HG02970 (cell line): ENCODE results near the gene EVPLL.
"Not testable (repeated sequence)": the region's sequence is repeated elsewhere in the genome, so short reads cannot be mapped to it uniquely, and the experiment has no call there.

ENCODE experiments used
- ATAC-seq: cut with Tn5 transposase; IDR thresholded peaks from one replicate; pipeline ENCODE4 v1.9.1; 2021; ENCODE audit warnings: mild to moderate bottlenecking, moderate library complexity, moderate number of reproducible peaks; ENCODE audit not compliant: unreplicated experiment, low FRiP score

The EVPLL gene

DNA sequence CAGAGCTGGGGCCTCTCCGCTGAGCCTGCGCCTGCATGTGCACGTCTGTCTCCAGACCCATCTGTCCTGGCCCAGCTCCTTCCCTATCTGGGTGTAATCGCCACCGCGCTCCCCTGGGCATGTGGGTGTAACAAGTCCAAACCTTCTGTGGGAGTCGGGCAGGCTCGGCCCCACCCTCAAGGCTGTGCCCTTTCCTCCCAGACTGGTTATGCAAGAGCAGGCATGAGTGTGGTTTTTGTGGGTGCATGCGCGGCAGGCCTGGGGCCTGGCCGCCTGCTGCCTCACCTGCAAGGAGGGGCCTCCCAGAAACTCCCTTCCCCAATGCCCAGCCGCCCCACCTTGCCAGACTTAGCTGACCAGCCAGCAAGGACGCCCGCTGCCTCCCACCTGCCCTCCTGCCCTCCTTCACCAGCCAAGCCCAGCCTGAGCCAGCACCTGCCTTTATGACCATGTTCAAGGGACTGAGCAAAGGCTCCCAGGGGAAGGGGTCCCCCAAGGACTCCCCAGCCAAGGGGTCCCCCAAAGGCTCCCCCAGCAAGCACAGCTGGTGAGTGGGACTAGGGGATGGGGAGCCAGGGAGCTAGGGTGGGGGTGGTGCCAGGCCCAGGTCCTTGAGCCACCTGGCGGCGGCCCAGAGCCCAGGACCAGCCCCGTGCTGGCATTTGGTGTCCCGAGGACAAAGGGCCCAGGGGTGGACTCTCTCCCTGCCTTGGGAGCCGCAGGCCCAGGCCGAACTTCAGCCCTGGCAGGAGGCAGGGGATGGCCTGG is at the start of gene EVPLL:
Gene EVPLL, plus strand, starts transcription at position 342 of the 768 bp plus-strand sequence. CDS start 3,160 bp downstream, outside the sequence.
- ATAC-seq = no peak

DNA sequence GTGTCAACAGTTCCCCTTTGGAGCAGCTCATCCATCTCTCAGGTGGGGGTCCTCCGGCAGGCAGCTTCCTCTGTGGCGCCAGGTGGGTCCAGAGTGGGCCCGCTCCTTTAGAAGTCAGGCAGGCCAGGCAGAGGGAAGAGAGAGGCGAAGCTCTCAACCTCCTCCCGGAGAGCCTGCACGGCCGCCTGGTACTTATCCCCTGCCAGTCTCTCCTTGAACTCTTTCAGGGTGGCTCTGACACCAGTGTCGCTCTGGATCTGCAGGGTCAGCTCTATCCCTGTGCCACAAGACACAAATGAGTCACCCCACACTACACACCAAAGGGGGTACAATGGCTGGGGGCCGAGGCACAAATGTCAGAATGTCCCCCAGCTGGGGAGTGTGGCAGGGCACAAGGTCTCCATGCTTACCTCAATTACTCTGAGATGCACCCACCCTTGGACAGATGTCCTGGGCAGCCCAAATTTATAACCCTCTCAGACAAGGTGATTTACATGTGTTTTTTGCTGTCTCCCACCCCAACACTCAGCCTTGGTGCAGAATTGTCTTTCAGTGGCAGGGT is 48.9 kb upstream of the EVPLL start:
- no peak for ATAC-seq

DNA sequence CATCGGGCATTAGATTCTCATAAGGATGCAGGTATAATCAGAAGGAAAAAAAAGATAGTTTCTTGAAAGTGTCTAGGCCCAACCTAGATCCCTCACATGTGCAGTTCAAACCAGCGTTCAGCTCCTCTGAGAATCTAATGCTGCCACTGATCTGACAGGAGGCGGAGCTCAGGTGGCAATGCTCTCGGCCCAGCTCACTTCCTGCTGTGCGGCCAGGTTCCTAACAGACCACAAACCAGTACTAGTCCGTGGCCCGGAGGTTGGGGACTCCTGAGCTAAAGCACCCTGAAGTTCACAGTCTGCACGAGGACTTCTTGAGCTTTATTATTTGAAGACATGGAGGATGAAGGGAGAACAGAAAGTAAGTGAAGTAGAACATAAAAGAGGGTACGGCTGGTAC is 45.7 kb upstream of the EVPLL start:
- no peak for ATAC-seq

DNA sequence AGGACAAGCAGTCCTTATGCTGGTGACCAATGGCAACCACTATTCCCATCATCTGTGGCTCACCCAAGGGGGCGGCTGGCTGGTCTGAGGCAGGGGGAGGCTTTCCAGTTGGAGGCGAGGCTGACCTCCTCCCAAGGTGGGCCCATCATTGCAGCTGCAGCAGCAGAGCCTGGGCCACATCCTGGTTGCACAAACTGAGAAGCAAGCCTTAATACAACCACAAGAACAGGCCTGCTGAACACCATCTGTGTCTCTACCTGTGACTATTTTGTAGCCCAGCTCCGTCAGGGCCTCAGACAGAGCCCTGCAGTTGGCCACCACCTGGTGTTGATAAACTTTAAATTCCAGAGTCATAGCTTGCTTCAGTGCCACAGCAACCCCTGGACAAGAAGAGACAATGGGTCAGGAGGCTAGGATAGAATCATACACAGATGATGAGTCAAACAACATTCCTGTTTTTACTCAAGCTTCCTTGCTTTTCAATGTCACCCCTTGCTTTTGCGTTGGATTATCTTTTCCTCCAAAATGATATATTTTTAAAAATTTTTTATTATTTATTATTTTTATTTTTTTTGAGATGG is 44.6 kb upstream of the EVPLL start:
- ATAC-seq = no peak

DNA sequence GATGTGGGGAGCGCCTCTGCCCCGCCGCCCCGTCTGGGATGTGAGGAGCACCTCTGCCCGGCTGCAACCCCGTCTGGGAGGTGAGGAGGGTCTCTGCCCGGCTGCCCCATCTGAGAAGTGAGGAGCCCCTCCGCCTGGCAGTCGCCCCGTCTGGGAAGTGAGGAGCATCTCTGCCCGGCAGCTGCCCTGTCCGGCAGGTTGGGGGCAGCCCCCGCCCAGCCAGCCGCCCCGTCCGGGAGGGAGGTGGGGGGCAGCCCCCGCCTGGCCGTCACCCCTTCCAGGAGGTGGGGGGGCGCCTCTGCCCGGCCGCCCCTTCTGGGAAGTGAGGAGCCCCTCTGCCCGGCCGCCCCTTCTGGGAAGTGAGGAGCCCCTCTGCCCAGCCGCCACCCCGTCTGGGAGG is 39.4 kb upstream of the EVPLL start:
- ATAC-seq = not testable (repeated sequence)

DNA sequence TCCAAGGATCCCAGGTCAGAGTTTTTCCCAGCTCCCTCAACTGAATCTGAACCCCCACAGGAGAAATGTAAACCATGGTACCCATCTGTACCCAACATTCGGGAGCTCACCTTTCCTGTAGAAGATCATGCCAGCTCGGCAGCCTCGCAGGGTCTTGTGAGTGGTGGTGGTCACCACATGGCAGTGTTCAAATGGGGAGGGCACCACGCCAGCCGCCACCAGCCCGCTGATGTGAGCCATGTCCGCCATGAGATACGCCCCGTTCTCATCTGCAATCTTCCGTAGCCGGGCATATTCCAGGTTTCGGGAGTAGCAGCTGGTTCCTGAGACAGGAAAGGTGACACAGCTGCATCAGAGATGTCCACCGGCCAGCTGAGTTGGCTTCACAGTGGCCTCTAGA is 37.6 kb upstream of the EVPLL start:
- no peak for ATAC-seq

DNA sequence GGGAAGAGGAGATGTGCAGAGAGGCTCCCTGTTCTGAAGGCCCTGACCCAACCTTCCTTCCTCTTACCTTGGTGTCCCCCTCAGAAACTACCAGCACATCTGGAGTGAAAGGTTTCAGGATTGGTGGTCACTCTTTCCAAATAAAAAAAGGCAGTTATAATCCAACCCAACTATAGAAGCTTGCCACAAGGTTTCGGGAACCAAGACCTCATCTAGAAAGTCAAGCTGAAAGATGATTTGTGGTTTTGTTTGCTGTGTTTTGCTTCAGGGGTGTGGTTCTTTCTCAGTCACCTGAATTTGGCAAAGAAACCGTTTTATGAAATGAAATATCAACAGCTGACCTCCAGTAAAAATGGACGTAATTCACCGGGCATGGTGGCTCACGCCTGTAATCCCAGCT is 33.6 kb upstream of the EVPLL start:
- ATAC-seq = no peak

DNA sequence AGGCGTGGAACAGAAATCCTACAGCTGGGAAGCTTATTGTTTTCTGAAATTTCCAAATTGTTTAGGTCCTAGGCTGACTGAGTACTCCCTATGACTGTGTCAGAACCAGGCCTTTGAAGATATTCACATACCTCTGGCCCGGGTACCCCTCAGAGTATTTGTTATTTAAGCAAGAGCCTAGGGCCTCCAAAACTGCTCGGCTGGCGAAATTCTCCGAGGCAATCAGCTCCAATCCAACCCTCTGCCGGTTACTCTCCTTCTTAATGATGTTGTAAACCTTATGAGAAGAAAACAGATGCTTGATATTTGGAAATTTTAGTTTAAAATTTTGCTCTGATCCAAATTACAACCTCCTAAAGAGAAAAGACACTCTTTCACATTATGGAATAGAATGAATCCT is 24.0 kb upstream of the EVPLL start:
- ATAC-seq = no peak

DNA sequence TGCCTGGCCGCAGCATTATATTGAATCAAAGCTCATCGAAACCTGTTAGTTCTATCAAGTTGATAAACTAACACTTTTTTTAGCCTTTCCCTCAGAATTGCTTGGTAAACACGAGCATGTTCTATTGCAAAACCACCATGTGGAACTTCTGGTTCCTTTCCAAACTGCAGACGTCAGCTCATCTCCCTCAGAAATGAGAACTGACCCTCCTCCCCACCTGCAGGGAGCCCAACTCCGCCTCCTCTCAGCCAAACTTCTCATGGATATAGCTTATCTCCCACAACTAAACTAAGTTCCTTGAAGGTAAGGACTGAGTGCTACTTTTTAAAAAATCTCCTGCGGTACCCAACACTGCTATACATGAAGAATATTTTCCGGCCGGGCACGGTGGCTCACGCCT is 21.0 kb upstream of the EVPLL start:
- no peak for ATAC-seq

DNA sequence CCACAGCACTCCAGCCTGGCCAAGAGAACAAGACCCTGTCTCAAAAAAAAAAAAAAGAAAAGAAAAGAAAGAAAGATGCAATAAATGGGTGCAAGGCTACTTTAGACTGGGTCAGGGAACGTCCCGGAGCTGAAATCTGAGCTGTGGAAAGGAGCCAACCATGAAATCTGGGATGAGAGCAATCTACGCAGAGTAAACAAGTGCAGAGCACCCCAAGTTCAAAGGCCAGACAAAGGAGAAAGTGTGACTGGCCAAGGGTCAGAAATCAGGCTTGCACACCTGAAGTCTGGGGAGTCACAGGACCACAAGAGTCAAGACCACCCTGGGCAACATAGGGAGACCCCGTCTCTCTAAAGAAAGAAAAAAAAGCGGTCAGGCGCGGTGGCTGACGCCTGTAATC is 17.1 kb upstream of the EVPLL start:
- ATAC-seq = no peak

DNA sequence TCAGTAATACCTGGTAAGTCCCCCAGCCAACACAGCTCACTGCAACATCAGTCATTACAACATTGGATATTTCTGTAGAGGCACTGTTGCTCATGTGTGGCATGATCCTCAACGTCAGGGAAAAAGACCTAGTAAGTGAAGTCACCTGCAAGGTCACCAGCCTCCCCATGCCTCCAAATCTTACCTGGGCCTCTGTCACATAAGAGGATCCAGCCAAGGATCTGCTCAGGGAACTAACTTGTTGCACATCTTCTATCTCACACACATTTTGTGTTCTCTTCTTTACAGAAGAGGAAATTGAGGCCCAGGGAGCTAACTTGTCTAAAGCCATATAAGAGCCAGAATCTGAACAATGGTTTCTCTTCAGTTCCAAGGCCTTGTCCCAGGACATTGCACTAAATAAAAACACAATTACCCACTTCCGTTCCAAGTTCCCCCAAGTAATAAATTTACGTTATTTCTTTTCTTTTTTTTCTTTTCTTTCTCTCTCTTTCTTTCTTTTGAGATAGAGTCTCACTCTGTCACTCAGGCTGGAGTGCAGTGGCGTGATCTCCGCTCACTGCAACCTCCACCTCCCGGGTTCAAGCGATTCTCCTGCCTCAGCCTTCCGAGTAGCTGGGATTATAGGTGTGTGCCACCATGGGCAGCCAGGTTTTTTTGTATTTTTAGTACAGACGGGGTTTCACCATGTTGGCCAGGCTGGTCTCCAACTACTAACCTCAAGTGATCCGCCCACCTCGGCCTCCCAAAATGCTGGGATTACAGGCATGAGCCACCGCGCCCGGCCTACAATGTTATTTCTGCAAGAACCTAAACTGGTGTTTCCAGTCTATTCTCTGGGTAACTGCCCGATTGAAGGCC is 15.5 kb upstream of the EVPLL start:
- no peak for ATAC-seq

DNA sequence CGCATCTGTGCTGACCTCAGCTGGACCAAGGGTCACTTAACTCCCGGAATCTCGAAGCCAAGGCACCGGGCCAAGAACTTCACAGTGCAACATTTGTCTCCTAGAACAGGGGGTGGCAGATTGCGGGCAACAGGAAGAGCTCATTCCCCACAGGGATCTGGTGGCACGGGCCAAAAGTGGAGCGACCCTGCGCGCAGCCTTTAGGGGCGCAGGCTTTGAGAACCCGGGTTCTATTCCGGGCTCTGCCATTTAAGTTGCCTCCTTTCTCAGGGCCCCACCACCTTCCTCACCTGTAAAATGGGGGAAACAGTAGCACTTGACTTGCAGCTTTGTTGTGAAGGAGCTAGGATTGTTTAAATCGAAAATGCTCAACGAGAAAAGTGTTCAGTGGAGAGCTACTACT is 14.9 kb upstream of the EVPLL start:
- ATAC-seq = no peak

DNA sequence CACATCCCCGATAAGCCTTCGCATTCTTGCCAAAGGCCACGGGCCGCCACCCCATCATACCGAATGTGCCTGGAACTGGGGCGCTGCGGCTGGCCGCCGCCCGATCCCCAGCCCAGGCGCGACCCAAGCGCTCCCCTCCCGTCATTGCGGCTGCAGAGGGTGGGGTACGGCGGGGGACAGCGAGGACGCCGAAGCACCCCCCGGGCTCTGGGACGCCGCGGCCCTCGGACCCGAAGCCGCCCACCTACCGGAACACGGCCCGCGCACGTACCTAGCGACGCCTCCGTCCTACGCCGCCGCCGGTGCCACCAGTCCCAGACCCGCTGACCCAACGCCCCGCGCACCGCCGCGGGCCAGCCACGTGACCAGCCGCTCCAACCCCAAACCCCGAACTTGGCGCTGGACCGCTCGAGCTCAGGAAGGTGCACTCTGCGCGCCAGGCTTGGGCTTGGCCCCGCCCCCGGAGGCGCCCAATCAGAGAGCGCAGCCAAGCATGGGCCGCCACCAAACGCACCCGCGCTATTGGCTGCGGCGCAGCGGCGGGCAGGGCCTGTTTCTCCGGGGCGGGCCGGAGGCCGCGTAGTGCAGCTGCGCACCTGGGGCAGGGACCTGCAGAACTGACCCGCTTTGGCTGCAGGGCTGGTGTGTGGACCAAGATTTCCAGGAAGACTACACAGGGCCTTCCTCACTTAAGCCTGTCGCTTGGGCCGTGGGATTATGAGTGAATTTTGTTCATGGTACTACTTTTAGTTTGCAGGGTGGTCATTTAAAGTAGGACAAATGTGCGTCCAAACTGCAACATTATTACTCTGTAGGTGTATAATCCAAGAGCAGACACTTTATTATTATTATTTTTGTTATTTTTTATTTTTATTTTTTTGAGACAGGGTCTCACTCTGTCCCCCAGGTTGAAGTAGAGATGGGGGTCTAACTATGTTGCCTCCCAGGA is 14.2 kb upstream of the EVPLL start, which contains the start of gene SHMT1:
Gene SHMT1, minus strand, starts transcription at position 450 of the 949 bp plus-strand sequence. CDS start 7,569 bp downstream, outside the sequence.
- ATAC-seq = peak; percentile 90

DNA sequence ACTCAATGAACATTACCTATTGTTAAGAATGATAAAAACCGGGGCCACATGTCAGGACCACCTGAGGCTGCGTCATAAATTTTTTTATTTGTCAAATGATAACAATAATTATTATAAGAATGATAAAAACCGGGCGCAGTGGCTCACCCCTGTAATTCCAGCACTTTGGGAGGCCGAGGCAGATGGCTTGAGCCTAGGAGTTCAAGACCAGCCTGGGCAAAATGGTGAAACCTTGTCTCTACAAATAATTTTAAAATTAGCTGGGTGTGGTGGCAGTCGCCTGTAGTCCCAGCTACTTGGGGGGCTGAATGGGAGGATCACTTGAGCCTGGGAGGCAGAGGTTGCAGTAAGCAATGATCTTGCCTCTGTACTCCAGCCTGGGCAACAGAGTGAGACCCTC is 13.4 kb upstream of the EVPLL start:
- ATAC-seq = no peak

DNA sequence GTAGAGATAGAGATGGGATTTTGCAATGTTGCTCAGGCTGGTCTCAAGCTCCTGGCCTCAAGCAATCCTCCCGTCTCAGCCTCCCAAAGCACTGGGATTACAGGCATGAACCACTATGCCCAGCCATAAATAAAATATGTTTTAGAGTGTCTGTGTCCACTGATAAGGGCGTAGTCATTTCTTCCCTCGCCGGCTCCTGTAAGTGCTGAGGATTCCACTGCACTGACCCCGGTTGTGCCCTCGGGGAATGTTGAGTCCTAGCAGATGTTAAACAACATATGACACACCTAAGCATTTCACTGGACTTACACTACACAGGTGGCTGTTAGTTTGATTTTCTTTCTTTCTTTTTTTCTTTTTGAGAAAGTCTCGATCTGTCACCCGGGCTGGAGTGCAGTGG is 8.6 kb upstream of the EVPLL start:
- no peak for ATAC-seq

DNA sequence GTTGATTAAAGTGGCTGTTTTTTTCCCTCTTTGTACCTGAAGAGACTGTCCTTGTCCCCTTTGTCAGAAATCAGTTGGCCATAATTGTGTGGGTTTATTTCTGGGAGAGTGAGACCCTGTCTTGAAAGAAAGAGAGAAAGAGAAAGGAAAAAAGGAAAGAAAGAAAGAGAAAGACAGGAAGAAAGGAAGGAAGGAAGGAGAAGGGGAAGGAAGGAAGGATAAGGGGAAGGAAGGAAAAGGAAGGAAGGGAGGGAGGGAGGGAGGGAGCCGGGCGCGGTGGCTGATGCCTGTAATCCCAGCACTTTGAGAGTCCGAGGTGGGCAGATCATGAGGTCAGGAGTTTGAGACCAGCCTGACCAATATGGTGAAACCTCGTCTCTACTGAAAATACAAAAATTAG is 6.8 kb upstream of the EVPLL start:
- no peak for ATAC-seq

DNA sequence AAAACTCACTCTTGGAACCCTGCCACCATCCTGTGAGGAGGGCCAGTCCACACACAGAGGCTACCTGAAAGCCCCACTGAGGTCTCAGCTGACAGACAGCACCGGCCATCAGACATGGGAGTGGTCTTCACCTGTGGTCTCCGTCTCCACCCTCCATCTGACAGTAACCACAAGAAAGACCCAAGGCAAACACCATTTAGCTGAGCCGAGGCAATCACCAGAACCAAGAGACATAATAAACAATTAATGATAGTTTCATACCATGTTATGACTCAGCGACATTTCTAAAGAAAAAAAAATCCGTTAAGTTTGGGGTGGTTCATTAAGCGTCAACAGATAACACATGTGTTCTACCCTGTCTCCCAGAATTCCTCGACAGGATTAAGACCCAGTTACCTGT is 6.1 kb upstream of the EVPLL start:
- no peak for ATAC-seq

DNA sequence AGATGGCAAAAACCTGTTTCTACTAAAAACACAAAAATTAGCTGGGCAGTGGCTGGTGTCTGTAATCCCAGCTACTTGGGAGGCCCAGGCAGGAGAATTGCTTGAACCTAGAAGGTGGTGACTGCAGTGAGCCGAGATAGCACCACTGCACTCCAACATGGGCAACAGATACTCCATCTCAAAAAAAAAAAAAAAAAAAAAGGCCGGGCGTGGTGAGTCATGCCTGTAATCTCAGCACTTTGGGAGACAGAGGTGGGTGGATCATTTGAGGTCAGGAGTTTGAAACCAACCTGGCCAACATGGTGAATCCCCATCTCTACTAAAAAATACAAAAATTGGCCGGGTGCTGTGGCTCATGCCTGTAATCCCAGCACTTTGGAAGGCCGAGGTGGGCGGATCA is 4.4 kb upstream of the EVPLL start:
- ATAC-seq = not testable (repeated sequence)

DNA sequence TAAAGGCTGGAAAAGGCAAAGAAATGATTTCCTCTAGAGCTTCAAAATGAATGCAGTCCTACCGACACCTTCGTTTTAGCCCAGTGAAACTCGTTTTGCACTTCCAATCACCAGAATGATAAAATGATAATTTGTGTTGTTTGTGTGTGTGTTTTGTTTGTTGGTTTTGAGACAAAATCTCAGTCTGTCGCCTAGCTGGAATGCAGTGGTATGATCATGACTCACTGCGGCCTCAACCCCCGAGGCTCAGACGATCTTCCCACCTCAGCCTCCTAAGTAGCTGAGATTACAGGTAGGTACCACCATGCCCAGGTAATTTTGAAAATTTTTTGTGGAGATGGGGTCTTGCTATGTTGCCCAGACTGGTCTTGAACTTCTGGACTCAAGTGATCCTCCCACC is 3.4 kb upstream of the EVPLL start:
- no peak for ATAC-seq

DNA sequence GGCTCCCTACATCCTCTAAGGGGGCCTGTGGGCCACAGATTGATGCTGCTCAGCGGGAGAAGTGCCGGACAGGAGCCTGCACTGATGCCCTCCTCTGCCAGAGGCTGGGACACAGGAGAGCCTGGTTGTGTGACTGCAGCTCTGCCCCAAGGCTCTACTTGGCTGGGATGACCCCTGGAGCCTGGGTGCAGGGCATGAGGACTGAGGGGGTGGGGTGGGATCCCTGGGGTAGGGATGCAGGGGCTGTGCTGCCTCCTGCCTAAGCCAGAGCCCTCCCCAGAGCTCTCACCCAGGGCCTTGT is 577 bp downstream of the EVPLL start:
- no peak for ATAC-seq
